Fibroblast of lung (primary cell): ENCODE results near the gene HNRNPAB.

Experiments
- CTCF ChIP-seq, 2 donors: IDR thresholded peaks in 1 of 2; conservative IDR thresholded peaks in 1 of 2; 1 replicate in 1 of 2; 2 replicates in 1 of 2; pipeline ENCODE4 v1.5.1; 2011 to 2012; ENCODE audit warnings: low read length in 2 of 2, control low read depth in 1 of 2, inconsistent platforms in 1 of 2, low read depth in 1 of 2, mild to moderate bottlenecking in 1 of 2
- EZH2 ChIP-seq: IDR thresholded peaks from 2 replicates; pipeline ENCODE4 v1.5.1; 2012; ENCODE audit warnings: low read length, control low read depth, mild to moderate bottlenecking; ENCODE audit errors: missing control alignments

GRCh38 chr5:178193251-178193809 lies 11.0 kb upstream of the HNRNPAB start:
- no peak for TF ChIP-seq EZH2
- no peak for TF ChIP-seq CTCF (conservative IDR thresholded peaks at IDR 0.05 in 1 of 2, IDR thresholded peaks at IDR 0.05 in 1 of 2; ENCODE audit: low read depth in 1 of 2, low read length in 2 of 2)
